HG03575 (cell line): ENCODE measurements around the gene LAMA2.

ENCODE experiments used
- ATAC-seq: cut with Tn5 transposase; IDR thresholded peaks from one replicate; pipeline ENCODE4 v1.9.1; 2021; ENCODE audit not compliant: unreplicated experiment, insufficient number of reproducible peaks, low FRiP score; ENCODE audit errors: extremely low read depth

LAMA2 gene, protein sequence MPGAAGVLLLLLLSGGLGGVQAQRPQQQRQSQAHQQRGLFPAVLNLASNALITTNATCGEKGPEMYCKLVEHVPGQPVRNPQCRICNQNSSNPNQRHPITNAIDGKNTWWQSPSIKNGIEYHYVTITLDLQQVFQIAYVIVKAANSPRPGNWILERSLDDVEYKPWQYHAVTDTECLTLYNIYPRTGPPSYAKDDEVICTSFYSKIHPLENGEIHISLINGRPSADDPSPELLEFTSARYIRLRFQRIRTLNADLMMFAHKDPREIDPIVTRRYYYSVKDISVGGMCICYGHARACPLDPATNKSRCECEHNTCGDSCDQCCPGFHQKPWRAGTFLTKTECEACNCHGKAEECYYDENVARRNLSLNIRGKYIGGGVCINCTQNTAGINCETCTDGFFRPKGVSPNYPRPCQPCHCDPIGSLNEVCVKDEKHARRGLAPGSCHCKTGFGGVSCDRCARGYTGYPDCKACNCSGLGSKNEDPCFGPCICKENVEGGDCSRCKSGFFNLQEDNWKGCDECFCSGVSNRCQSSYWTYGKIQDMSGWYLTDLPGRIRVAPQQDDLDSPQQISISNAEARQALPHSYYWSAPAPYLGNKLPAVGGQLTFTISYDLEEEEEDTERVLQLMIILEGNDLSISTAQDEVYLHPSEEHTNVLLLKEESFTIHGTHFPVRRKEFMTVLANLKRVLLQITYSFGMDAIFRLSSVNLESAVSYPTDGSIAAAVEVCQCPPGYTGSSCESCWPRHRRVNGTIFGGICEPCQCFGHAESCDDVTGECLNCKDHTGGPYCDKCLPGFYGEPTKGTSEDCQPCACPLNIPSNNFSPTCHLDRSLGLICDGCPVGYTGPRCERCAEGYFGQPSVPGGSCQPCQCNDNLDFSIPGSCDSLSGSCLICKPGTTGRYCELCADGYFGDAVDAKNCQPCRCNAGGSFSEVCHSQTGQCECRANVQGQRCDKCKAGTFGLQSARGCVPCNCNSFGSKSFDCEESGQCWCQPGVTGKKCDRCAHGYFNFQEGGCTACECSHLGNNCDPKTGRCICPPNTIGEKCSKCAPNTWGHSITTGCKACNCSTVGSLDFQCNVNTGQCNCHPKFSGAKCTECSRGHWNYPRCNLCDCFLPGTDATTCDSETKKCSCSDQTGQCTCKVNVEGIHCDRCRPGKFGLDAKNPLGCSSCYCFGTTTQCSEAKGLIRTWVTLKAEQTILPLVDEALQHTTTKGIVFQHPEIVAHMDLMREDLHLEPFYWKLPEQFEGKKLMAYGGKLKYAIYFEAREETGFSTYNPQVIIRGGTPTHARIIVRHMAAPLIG (N-terminal part only)

DNA sequence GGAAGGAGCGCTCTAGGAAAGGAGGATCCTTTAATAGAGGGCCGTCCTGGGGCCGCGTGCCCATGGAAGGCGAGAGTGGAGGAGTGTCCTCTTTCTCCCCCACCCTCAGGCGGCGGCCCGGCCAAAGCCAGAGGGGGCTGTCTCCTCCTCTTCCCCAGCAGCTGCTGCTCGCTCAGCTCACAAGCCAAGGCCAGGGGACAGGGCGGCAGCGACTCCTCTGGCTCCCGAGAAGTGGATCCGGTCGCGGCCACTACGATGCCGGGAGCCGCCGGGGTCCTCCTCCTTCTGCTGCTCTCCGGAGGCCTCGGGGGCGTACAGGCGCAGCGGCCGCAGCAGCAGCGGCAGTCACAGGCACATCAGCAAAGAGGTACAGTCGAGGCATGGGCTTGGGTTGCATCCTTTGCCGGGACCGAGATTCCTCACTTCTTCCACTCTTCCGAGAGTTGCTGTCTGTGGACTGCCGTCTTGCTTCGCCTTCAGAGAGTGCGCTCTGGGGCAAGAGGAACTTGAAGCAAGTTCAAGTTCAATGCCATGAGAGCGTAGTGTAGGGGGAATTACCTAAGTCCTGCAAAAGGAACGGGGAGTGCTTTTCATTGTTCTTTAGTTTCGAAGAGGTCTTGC, at the start of gene LAMA2:
Gene LAMA2 (plus strand): TSS at position 148 of the 621 bp plus-strand sequence. CDS start 108 bp downstream, at position 256.
- ATAC-seq: no peak

DNA sequence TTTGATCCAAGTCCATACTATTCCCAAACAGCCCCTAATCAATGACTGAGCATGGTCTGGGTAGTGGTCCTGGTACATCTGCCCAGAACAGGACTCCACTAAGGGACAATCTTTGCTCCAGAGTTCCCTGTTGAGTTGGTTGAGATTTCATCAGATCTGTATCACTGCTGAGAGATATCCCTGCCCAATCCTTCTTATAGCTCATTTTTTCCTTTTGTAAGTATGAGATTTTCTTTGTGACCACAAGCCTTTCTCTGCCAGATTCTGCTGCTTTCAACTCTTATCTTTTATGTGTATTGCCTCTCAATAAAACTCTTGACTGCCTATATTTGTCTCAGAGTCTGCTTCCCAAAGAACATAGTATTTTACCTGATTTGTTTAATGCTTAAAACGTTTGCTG, 46.2 kb upstream of the LAMA2 start:
- no peak for ATAC-seq

DNA sequence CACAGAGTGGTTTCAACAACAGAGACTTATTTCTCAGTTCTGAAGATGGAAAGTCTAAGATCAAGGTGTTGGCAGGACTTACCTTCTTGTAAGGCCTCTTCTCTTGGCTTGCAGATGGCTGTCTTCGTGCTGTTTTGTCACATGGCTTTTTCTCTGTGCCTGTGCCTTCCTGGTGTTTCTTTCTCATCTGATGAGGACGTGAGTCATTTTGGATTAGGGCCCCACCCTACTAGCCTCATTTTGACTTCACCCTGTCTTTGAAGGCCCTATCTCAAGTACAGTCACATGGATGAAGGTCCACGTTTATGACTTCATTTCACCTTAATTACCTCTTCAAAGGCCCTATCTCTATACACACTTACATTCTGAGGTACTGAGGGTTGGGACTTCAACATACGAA, 41.4 kb upstream of the LAMA2 start:
- no peak for ATAC-seq

DNA sequence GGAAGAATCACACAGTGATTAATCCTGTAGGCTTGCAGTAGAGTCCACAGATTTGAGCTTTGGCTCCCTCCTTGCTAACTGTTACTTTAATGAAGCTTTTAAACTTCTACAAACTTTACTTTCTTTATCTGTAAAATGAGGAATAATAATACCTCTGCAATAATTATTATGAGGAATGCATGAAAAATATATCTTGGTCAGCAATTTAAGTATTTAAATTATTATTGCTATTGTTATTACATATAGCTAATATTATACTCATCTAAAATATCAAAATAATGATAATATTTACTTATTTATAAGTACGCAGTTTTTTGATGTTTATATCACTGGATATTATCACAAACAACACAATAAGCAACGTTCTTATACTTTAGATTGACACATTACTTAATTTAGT, 38.3 kb upstream of the LAMA2 start:
- ATAC-seq: no peak

DNA sequence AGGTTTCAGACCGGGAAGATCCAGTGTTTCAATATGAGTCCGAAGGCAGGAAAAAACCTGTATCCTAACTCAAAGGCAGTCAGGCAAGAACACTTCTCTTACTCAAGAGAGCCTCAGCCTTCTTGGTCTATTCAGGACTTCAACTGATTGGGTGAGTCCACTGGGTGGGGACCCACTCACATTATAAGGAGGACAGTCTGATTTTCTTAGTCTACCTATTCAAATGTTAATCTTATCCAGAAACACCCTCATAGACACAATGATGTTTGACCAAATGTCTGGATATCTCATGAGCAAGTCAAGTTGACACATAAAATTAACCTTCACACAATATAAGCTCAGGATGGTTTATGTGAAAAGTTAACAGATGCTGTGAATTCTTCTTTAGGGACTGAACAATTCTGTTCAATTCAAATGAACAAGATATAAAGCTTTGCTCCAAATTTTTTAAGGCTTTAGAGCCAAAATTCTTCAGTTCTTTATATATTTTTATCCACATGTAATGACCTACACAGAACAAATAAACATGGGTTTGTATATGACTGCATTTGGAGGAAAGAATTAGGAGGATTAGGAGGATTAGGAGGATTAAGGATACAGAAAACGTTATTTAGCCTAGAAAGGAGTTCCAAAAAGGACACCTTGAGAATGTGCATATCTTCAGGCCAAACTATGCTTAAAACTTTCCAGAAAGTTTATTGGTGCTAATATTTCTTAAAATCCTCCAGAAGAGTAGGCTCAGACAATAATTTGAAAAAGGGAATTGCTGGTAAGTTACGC, 35.3 kb upstream of the LAMA2 start:
- ATAC-seq: no peak

DNA sequence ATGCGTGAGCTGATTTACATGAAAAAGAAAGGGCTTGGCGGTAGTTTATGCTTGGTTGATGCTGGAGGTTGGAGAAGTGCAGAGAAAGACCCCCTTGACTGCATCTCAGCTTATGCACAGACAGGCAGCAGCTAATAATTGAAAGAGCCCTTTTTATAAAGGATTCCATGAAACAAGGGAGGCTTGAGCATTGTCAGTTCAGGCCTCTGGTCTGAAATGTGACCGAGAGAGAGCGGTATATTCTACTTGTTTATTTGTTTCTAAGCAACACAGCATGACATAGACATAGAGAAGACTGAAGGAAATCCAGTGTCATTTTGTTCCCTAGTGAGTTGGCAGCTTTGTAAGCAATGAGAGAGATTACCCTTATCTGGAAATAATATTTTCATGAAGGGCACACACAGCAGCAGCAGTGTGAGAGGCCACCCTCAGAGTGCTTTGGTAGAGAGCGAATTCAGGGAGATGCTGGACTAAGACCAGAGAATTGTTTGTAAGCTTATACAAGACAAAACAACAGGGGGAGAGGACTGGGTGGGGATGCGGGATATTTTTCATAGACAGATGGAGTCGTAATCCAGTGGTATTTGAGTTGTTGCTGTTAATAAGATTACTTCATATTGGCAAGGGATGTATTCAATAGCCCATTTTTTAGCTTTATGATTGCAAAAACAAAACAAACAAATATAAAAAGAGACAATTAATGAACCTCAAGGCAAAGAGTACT, 34.6 kb upstream of the LAMA2 start:
- no peak for ATAC-seq

DNA sequence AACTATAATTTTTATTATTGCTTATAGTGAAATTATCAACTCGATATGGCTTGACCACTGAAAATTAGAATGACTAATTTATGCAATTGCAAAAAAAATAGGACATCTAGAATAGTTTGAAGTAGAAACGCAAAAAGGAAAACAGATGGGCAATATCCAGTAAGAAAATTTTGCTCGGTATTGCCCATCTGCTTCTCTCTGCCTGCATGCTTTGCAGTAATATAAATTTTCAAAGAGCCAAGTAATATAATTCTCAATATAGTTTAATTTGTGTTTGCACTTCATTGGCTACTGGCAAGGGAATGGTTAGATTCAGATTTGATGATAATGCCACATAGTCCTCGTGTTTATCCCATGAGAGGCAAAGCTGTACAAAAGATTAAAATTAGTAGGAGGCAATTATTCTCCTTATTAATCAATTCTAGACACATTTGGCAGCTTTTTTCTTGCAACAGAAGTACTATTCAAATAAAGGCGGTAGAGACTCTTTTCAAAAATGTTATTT, 27.3 kb upstream of the LAMA2 start:
- no peak for ATAC-seq

DNA sequence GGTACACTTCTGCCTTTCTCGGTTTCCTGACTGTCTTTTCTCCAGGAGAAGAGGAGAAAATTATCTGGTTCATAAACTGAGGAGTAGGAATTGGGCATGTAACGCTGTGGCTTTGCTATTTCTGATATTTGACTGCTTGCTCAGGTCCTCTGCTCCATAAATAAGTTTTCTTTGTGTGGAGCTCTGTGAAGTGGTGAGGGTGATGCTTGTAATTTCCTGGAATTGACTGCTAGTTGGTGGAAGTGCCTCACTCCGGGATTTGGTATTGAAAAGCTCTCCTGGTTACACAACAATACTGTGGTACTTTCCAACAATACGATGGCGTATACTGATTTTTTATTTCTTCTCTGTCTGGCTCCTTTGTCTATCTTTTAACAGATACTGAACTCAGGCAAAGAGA, 25.1 kb upstream of the LAMA2 start:
- ATAC-seq: no peak

DNA sequence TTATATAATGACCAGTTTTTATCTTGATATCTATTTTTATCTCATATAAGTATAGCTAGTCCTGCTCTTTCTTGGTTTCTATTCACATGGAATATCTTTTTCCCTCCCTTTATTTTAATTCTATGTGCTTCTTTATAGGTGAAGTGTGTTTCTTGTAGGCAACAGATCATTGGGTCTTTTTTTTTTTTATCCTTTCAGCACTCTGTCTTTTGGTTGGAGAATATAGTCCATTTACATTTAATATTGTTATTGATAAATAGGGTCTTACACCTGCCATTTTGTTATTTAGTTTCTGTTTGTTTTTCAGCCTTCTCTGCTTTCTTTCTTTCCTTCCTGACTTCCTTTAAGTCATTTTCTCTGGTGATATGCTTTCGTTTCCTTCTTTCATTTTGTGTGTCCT, 22.2 kb upstream of the LAMA2 start:
- no peak for ATAC-seq

DNA sequence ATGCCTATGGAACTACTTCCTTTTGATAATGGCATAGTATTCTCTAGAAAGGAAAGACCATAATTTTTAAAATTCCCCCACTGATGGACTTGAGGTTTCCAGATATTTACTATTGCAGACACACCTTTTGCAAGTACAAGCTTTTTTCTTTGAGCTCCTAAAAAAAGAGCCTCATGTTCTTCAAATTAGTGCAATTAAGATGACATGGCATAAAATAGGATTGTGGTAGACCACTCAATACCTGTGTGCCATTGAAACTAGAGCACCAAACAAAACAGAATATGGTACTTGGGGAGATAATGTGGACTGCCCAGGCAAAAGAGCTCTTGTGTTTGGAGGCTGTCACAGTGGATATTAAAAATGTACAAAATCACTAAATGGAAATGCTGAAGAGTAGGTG, 19.0 kb upstream of the LAMA2 start:
- no peak for ATAC-seq

DNA sequence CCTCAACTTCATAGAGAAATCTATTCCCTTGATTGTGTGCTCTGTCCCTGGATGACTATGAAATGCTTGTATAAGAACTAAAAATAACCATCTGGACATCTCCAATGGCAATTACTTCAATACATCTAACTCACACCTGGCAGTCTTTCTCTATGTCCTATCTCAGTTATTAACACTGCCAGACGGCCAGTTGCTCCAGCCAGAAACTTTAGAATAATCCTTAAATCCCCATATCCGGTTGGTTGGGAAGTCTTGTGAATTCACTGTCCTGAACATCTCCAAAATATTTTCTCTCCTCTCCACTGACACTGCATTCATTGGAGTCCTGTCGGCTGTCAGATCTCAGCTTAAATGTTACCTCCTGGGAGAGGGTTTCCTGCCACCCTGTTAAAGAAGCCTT, 12.2 kb upstream of the LAMA2 start:
- ATAC-seq: no peak

DNA sequence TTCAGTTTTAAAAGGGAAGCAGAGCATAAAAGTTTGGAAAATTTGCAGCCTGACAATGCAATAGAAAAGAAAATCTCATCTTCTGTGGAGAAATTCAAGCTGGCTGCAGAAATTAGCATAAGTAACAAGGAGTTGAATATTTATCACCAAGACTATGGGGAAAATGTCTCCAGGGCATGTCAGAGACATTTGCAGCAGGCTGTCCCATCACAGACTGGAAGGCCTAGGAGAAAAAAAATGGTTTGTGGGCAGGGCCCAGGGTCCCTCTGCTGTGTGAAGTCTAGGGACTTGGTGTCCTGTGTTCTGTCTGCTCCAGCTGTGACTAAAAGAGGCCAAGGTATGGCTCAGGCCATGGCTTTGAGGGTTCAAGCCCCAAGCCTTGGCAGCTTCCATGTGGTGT, 8.1 kb upstream of the LAMA2 start:
- ATAC-seq: no peak

DNA sequence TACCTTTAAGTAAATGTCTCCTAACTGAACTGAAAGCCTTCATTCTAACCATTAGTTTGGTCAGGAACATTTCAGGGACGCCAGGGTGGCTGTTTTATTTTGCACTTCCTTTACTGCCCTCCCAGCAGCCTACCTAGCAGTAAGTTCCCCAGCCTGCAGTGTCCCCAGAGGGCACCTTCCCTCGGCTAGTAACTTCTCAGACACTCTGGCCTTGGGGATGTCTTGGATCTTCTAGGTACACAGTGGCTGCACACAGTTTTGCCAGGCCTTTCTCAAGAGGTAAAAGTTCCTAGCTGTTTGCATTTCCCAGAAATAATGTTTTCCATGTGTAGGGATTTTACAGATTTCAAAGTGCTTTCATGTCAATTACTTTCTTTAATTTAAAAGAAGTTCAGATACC, 378 bp upstream of the LAMA2 start:
- ATAC-seq: no peak

DNA sequence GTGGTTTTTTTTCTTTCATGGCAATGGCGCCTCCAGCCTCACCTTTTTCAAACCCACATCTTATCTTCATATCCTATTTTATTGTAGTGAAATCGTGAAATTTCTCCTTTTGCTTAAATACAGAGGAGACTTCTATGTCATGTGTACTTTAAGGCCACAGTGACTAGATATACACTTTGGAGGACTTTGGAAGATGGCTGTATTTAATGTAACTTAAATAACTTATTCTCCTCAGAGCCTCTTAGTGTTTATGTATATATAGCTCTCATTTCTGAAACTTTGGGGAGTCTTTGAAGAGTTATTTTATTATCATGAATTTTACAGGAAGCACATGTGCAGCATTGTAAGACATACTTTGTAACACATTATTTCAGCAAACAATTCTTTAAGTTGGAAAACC, 968 bp downstream of the LAMA2 start:
- ATAC-seq: no peak

DNA sequence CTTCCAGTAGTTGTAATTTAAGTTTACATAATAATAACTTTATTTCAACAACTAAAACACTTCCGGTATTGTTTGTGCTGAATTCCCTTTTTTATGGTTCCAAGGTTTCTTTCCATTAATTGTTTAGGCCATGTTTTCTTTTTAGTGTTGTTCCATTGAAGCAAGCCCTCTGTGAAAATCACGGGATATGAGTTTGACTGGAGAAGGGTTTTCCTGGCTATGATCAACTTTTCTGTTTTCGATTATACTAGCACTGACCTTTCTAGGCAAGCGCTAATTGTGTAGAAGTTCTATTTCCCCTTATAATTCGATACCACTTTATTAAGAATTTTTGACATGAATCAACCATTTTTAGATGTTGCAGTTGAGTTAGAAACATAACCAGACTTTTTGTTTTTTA, 2.4 kb downstream of the LAMA2 start:
- ATAC-seq: no peak

DNA sequence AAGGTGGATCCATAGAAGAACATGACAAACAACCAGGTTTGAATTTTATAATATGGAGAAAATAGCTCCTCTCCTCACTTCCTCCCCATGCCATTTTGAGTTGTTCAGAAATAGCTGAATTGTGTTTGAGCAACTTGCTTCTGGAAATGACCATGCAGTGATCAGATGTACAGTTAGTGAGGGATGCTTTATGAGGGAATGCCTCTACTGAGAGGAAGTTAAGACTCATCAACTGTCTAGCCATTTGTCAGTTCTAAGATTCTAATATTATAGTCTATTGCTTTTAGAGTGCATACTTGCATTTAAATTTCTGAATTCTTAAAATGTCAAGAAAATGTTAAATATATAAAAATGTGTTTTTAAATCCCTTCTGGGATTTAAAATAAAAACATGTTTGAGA, 3.8 kb downstream of the LAMA2 start:
- no peak for ATAC-seq

DNA sequence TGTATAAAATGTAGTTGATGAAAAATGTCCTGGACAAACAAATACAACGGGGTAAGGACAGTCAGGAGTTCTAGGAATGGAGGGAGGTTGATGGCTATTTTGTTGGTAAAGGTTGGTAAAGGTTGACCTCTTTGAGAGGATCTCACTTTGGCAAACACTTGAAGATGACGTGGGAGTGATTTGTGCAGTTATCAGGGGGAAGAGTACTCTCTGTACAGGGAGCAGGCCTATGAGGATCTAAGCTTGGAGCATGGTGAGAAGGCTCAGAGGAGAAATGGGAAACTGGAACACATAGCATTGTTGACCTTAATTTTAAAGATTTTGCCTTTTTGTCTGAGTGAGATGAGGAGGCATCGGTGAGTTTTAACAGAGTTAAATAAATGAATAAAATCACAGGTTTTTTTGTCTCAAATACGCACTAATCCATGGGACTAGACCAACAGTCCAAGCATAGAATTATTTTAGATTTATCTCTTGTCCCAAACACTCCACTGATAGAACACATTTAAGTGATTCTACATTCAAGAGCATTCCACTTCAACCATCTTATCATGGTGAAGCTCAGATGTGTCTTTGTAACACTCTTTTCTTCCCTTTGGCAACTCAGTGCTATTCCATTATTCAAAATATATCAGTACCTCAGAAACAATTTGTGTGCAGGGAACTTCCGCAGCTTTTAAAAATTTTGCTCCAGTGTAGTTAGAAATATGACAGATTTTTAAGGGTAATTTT, 5.7 kb downstream of the LAMA2 start:
- ATAC-seq: no peak
